ENCODE results near the gene FMN1. TPM values are rescaled to one million over a fixed set of nuclear protein-coding genes. Genes with fewer than 3 reads are reported as not detected.

FMN1 gene
- total and polyA plus RNA-seq, 2 of the 13 experiments (the other 11 are each of a cell fraction or from before 2014, with no cell fraction given): 0.20 to 0.60 TPM

DNA sequence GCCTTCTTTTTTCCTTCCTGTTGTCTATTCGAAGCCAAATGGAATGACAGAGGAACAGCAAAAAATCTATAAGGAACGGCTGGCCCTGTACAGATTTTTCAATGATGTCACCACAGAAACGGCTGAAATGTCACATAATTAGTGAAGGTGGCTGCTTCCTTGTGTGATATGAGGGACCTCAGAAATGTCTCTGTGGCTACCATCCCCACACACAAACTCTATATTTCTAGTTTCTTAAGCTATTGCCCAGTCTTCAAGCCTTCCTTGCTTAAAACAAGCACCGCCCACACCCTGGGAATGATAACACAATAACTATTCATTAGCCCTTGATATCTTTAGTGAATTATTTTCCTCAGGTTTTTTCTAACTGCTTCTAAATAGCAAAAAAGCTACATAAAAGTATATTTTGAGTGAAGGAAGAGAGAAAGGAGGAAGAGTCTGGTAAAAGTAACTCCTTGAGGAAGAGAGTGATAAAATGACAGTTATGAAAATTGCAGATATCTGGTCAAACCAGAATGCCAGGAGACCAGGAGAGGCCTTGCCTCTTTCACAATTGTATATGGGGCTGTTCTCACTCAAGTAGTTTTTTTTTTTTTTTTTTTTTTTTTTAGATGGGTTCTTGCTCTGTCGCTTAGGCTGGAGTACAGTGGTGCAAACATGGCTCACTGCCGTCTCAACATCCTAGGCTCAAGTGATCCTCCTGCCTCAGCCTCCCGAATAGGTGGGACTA, 38.7 kb downstream of the FMN1 start:
- no peak overlapping the region for H3K9ac ChIP-seq (ENCODE audit: insufficient read depth, low read depth, low read length)
- no peaks in the 10 kb centered on the region for H3K36me3 ChIP-seq (replicated peaks in 1 of 2; ENCODE audit: control insufficient read depth in 1 of 2, insufficient read depth in 2 of 2, low read length in 2 of 2)
- H3K4me2 ChIP-seq (ENCODE audit: low read depth, low read length): no peak overlapping the region
- no TSS peak for BruUV-seq (replicated peaks)
- H3K9me3 ChIP-seq (ENCODE audit: low read length): no peaks in the 10 kb centered on the region
- no peaks in the 10 kb centered on the region for H4K20me1 ChIP-seq (ENCODE audit: insufficient read depth, low read length)
- DNase-seq (ENCODE audit: low spot score) (no peak), FAIRE-seq (no peak), ATAC-seq (no peak)
- 50% methylated on average over 7 of the region's 7 CpGs for WGBS (ENCODE audit: low lambda C conversion rate)
- H3K27ac ChIP-seq (ENCODE audit: extremely low read length, insufficient read depth, low read length): no peak overlapping the region
- TF ChIP-seq DMAP1 (CRISPR knock-in tag; IDR thresholded peaks at IDR 0.05) (no peak), ASH2L (IDR thresholded peaks at IDR 0.05; ENCODE audit: insufficient read length, low read depth, low read length) (no peak), NFKB2 (CRISPR knock-in tag; IDR thresholded peaks at IDR 0.05; ENCODE audit: borderline replicate concordance) (no peak), CENPX (CRISPR knock-in tag; IDR thresholded peaks at IDR 0.05) (no peak), ZNF558 (CRISPR knock-in tag; IDR thresholded peaks at IDR 0.05; ENCODE audit: borderline replicate concordance) (no peak), ZNF432 (CRISPR knock-in tag; IDR thresholded peaks at IDR 0.05; ENCODE audit: borderline replicate concordance) (no peak), BHLHE40 (IDR thresholded peaks at IDR 0.05; ENCODE audit: low read length) (no peak), XBP1 (CRISPR knock-in tag; IDR thresholded peaks at IDR 0.05) (no peak), ZBTB38 (CRISPR knock-in tag; IDR thresholded peaks at IDR 0.05) (no peak), CHD4 (IDR thresholded peaks at IDR 0.05; ENCODE audit: borderline replicate concordance, low read length) (no peak), MTF2 (CRISPR knock-in tag; IDR thresholded peaks at IDR 0.05; ENCODE audit: borderline replicate concordance) (no peak), ZFP82 (CRISPR knock-in tag; IDR thresholded peaks at IDR 0.05; ENCODE audit: borderline replicate concordance) (no peak)
- TF ChIP-seq, protein P1, sequence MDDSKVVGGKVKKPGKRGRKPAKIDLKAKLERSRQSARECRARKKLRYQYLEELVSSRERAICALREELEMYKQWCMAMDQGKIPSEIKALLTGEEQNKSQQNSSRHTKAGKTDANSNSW (CRISPR knock-in tag; IDR thresholded peaks at IDR 0.05; ENCODE audit: borderline replicate concordance): no peak
- in situ Hi-C loops (cut with HindIII; ENCODE audit: extremely low pct_ligation_motif_present, low pct_unique_long_range_greater_than_20kb): no loop called here
- ChIA-PET POLR2A (no interaction called here), CTCF (ENCODE audit: low intra/inter-chr PET ratio, low total read pairs) (no interaction called here)
- H3K79me2 ChIP-seq (ENCODE audit: insufficient read depth, low read length): no peaks in the 10 kb centered on the region
- no peaks in the 10 kb centered on the region for H3K4me1 ChIP-seq (ENCODE audit: insufficient read depth, low read length)
- intact Hi-C loops (cut with micrococcal nuclease; ENCODE audit: unreplicated experiment): no loop called here
- H3K27me3 ChIP-seq (ENCODE audit: control insufficient read depth in 1 of 2, insufficient read depth in 2 of 2, low read length in 2 of 2): 0 out of 5 replicates have a peak, but pooled peaks cover 0 to 3% of the 10 kb centered on the region in 2 experiments
- no peak overlapping the region for H2AFZ ChIP-seq (ENCODE audit: low read length)
- no peak overlapping the region for H3K4me3 ChIP-seq (replicated peaks in 1 of 3; ENCODE audit: insufficient read depth in 1 of 3, low read depth in 2 of 3, low read length in 3 of 3)

All from HepG2 (cell line).